WERI-Rb-1 (cell line): ENCODE data around the gene TIE1.

Source experiments
- DNase-seq: peaks from one replicate; pipeline ENCODE4 v3.0.0-alpha.2; 2020
- H3K27ac ChIP-seq: fragments of 250-450 bp; sonication (Bioruptor Pico); 2 replicates; pipeline ENCODE4 v1.5.1; 2020; ENCODE audit warnings: mild to moderate bottlenecking, moderate library complexity
- H3K27me3 ChIP-seq: fragments of 250-450 bp; sonication (Bioruptor Pico); 2 replicates; pipeline ENCODE4 v1.5.1; 2021; ENCODE audit warnings: mild to moderate bottlenecking, low read depth, moderate library complexity; ENCODE audit not compliant: insufficient read depth, severe bottlenecking
- H3K36me3 ChIP-seq: fragments of 250-450 bp; sonication (Bioruptor Pico); 2 replicates; pipeline ENCODE4 v1.5.1; 2020; ENCODE audit warnings: mild to moderate bottlenecking, moderate library complexity
- H3K4me3 ChIP-seq: 2 replicates; pipeline ENCODE4 v1.5.1; 2011; ENCODE audit warnings: low read depth, mild to moderate bottlenecking, control low read depth, low read length
- H3K9me3 ChIP-seq: fragments of 250-450 bp; sonication (Bioruptor Pico); 2 replicates; pipeline ENCODE4 v1.5.1; 2021; ENCODE audit warnings: mild to moderate bottlenecking, moderate library complexity; ENCODE audit not compliant: severe bottlenecking
- TF ChIP-seq, protein P1 (sequence below): IDR thresholded peaks from 2 replicates; pipeline ENCODE4 v1.5.1; 2011; ENCODE audit warnings: low read depth, mild to moderate bottlenecking, control low read depth, inconsistent platforms, low read length

The TIE1 gene

DNA sequence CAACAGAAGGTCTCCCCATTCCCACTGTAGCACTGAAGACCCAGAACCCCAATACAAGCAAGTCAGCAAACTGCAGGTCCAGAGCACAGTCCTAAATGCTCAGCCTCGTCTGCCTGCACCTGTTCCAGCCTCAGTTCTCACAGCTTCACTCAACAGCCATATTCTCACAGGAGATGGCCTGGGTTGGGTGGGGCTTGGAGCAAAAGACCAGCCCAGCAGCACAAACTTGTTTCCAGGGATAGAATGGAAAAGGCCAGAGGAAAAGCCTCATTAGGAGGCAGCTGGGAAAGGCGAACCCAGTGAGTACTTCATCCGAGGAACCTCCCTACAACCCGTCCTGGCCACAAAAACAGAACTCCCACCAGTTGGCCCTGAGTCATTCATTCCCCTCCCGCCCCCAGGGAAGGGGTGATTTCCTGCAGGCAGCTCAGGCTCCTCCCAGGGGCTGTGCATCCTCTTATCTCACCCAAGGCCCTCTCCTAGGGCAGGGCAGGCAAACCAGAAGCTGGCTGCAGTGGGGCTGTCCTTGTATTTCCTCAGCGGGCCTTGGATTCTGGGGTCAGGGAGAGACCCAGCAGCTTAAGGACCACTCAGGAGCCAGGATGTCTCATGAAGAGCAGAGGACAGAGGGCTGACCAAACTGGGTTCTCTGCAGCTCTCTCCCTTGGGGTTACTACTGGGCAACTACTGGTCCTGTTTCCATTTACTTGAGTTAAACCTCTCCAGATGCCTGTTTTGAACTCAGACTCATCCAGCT, 29.4 kb downstream of the TIE1 start:
- Histone ChIP-seq H3K36me3 (no peaks in the 10 kb centered on the region), H3K9me3 (peaks cover 14% of the 10 kb centered on the region), H3K4me3 (no peak overlapping the region), H3K27me3 (no peaks in the 10 kb centered on the region), H3K27ac (no peak overlapping the region)
- DNase-seq, result no peak
- TF ChIP-seq, protein P1, sequence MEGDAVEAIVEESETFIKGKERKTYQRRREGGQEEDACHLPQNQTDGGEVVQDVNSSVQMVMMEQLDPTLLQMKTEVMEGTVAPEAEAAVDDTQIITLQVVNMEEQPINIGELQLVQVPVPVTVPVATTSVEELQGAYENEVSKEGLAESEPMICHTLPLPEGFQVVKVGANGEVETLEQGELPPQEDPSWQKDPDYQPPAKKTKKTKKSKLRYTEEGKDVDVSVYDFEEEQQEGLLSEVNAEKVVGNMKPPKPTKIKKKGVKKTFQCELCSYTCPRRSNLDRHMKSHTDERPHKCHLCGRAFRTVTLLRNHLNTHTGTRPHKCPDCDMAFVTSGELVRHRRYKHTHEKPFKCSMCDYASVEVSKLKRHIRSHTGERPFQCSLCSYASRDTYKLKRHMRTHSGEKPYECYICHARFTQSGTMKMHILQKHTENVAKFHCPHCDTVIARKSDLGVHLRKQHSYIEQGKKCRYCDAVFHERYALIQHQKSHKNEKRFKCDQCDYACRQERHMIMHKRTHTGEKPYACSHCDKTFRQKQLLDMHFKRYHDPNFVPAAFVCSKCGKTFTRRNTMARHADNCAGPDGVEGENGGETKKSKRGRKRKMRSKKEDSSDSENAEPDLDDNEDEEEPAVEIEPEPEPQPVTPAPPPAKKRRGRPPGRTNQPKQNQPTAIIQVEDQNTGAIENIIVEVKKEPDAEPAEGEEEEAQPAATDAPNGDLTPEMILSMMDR, result no peak

DNA sequence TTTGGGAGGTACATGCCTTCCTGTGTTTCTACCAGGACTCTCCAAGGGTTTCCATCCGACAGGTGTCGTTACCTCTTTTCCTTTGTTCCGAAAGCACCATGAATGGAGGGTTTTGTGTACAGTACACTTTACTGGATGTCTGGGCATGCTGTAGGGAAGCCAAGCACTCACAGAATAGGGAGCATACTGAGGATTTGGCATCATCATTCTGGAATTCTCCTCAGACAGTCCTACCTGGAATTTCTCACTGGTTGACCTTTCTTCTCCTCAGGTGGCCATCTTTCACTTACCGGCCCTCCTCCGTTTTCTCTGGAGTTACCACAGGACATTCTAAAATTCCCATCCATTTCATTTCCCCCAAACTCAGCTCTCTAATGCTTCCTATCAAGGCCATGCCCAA, 30.9 kb downstream of the TIE1 start:
- H3K27me3 ChIP-seq, result no peaks in the 10 kb centered on the region
- TF ChIP-seq, protein P1, result no peak
- no peak for DNase-seq
- H3K27ac ChIP-seq, result no peak overlapping the region
- no peak overlapping the region for H3K4me3 ChIP-seq
- H3K36me3 ChIP-seq, result no peaks in the 10 kb centered on the region
- peaks cover 11% of the 10 kb centered on the region for H3K9me3 ChIP-seq

DNA sequence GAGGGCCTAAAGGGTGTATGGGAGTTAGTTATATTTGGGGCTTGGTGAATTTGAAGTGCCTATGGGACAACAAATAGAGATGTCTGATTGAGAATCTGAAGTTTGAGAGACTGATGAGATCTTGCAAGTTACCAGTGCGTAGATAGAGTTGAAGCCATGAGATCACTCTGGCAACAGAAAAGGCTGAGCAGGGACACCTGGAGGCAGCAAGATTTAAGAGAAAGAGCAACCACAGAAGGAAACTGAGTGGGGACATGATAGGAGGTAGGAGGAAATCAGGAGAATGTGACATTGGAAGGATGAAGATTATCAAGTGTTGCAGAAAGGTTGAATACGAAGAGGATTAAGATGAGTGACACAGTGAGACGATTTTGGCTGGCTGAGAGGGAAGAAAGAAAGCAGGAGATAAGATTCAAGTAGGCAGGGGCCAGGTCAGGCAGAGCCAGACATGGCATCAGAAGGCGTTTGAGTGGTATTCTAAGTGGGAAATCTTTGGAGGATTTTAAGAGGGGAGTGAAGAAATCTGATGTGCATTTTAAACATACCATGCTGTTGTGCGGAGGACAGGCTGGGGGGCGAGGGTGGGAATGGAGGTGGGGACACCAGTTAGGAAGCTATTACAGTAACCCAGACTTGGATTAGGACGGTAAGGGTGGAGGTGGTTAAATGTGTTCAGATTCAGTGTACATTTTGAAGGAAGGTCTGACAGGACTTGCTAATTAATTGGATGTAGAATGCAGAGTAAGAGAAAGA, 33.8 kb downstream of the TIE1 start:
- H3K36me3 ChIP-seq, result no peaks in the 10 kb centered on the region
- H3K27ac ChIP-seq, result no peak overlapping the region
- DNase-seq, result no peak
- H3K4me3 ChIP-seq, result no peak overlapping the region
- TF ChIP-seq, protein P1, result no peak
- no peaks in the 10 kb centered on the region for H3K27me3 ChIP-seq
- no peaks in the 10 kb centered on the region for H3K9me3 ChIP-seq

DNA sequence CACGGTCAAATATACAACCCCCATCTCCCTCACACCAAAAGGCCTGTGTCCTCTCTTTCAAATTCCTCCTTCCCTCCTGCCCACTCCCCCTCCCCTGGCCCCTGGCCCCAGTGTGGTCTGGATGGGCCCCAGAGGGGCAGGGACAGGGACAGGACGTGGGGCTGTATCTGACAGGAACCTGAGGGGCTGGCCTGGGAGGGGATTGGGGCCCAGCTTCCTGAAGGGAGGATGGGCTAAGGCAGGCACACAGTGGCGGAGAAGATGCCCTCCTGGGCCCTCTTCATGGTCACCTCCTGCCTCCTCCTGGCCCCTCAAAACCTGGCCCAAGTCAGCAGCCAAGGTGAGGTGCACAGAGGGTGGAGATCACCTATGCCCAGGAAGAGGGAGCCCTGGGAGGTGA, 36.8 kb downstream of the TIE1 start, which contains the start of gene MPL:
MPL (plus strand) TSS at position 231 of the 400 bp plus-strand sequence; CDS start at position 262, 31 bp downstream.
- H3K4me3 ChIP-seq, result no peak within 1 kb of the TSS
- H3K36me3 ChIP-seq, result no peaks in the 10 kb centered on the region
- H3K9me3 ChIP-seq, result no peaks in the 10 kb centered on the region
- H3K27ac ChIP-seq, result no peak within 1 kb of the TSS
- H3K27me3 ChIP-seq, result no peaks in the 10 kb centered on the region
- TF ChIP-seq, protein P1, result no peak
- DNase-seq, result no peak

DNA sequence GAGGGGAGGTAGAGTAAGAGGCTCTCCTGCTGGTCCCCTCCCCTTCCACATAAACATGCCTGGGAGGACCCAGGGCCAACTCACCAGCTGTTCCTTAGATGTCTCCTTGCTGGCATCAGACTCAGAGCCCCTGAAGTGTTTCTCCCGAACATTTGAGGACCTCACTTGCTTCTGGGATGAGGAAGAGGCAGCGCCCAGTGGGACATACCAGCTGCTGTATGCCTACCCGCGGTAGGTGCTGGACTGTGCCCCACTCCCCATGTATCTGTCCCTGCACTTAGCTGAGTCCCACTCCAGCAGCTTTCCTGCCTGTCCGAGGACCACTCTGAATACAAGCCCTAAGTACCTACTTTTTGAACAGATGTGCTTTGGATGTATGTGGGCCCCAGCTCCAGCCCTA, 37.2 kb downstream of the TIE1 start:
- DNase-seq, result no peak
- Histone ChIP-seq H3K4me3 (no peak overlapping the region), H3K9me3 (no peaks in the 10 kb centered on the region), H3K27me3 (no peaks in the 10 kb centered on the region), H3K36me3 (no peaks in the 10 kb centered on the region), H3K27ac (no peak overlapping the region)
- TF ChIP-seq, protein P1, result no peak
